GM19193 (cell line): Measurements from ENCODE around the gene MADD.
A peak's percentile ranks its signal among the peaks of the same experiment; 100 is the strongest.

ENCODE experiments used
- POLR2A ChIP-seq: IDR thresholded peaks from 4 replicates; pipeline ENCODE4 v1.6.1; 2011; ENCODE audit not compliant: insufficient read depth, insufficient read length; ENCODE audit errors: extremely low read depth

Gene MADD

GRCh38 chr11:47378010-47378835, 108.3 kb downstream of the MADD start, which contains the start of gene SPI1:
Gene SPI1, minus strand, starts transcription at chr11:47378547. Its CDS starts 194 bp downstream, at chr11:47378353.
- TF ChIP-seq POLR2A = peak; percentile 76

DNA sequence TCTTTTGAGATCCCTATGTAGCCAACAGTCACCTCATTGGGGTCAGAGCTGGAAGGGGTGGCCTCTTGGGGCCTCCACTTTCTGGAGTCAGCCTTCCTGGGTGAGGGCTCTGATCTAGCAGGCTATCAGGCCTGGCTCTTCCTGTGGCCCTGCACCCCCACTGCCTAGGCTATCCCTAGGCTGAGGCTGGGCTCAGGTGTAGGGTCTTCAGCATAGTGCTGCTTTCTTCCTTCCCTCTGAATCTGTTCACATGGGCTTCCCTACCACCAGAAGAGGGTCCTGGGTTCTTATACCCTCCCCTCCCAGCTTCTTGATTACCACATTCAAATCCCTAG, 108.9 kb downstream of the MADD start:
- TF ChIP-seq POLR2A = no peak

DNA sequence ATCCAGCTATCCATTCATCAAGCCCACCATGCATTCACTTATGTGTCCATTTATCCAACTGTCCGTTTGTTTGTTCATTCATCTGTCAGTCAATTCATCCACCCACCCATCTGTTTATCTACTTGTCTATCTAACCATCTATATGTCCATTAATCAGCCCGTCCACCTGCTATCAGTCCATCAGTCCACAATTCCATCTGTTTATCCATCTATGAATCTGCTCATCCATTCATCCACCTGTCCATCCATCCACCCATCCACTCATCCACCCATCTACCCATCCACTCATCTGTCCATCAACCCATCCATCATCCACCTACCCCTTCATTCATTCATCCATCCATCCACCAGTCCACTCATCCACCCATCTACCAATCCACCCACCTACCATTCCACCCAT, 109.4 kb downstream of the MADD start:
- no peak for TF ChIP-seq POLR2A
